Activated CD4-positive, alpha-beta T cell treated with anti-CD3 and anti-CD28 coated beads for 36 hours (primary cell): ENCODE results near the gene PRR30. TPM values are rescaled to one million over a fixed set of nuclear protein-coding genes. Genes with fewer than 3 reads are reported as not detected.

Source experiments
- ATAC-seq: fragments of 200-7000 bp; cut with Tn5 transposase; one replicate; pipeline ENCODE4 v1.10.0; 2021; ENCODE audit warnings: mild to moderate bottlenecking, moderate library complexity
- CTCF ChIA-PET: fragments of 350-600 bp; sonication (Branson Sonifier 250); formaldehyde crosslinking; loops from one replicate; lab custom pipeline; 2021; ENCODE audit warnings: antibody characterized with exemption; lab: Charles Lee
- POLR2A ChIA-PET: fragments of 350-600 bp; sonication (Branson Sonifier 250); formaldehyde crosslinking; loops from one replicate; lab custom pipeline; 2021; ENCODE audit warnings: antibody characterized with exemption, inconsistent platforms; lab: Charles Lee
- DNase-seq: peaks from one replicate; pipeline ENCODE4 v3.0.0-alpha.2; 2020
- H3K27ac Mint-ChIP-seq: one replicate; pipeline ENCODE4 v1.8.0; 2021; ENCODE audit warnings: mixed read lengths
- H3K27me3 Mint-ChIP-seq: one replicate; pipeline ENCODE4 v1.8.0; 2021; ENCODE audit warnings: mixed read lengths
- H3K36me3 Mint-ChIP-seq: one replicate; pipeline ENCODE4 v1.8.0; 2021; ENCODE audit warnings: low read depth, mixed read lengths
- H3K4me1 Mint-ChIP-seq: one replicate; pipeline ENCODE4 v1.8.0; 2021; ENCODE audit warnings: mixed read lengths
- H3K4me3 Mint-ChIP-seq: one replicate; pipeline ENCODE4 v1.8.0; 2021; ENCODE audit warnings: mild to moderate bottlenecking, moderate library complexity, mixed read lengths
- H3K9me3 Mint-ChIP-seq: one replicate; pipeline ENCODE4 v1.8.0; 2021; ENCODE audit warnings: low read depth, mixed read lengths
- intact Hi-C, 2 experiments: fragments of 100-400 bp; cut with DNase I in 1 of 2; cut with micrococcal nuclease in 1 of 2; formaldehyde crosslinking; loops; one replicate each; pipeline versions ENCODE4 v1.14.2 to v1.15.1; 2022 to 2024; cut with DNase I, micrococcal nuclease
- total RNA-seq, 2 experiments: library from RNA; stranded (reverse); gene quantifications; one replicate each; pipeline ENCODE4 v1.2.3, GENCODE V29; 2021

The PRR30 gene
- total RNA-seq, 2 experiments from 2014 or later: not detected

DNA sequence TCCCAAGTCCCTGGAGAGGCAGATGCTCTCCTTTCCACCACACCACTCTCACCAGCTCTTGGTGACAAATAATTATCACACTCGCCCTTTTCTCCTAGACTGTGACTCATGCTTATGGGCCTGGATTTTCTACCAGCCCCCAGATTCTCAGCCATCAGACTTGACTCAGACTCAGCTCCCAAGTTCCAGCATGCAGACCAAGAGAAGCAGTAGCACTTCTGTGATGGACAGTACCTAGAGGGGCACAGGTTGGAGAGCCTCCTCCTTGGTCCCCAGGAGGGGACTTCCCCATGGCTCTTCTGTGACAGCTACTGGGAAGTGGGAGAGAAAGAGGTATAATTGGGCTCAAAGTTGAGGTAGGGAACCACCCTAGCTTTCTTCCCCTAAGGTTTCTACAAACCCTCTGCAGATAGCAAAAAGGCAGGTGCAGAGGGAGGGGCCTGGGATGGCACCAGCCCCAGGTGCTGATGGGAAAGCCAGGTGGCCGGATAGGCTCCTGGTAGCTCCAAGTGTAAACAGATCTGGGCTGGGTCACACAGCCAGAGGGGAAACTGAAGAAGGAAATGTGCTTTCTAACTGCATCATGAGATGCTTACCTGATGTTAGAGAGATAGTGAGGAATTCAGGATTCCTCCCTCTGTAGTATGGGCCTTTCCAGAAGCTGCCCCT lies 13.7 kb upstream of the PRR30 start:
- H3K36me3 Mint-ChIP-seq: no peaks in the 10 kb centered on the region
- intact Hi-C loops: no loop called here
- no peaks in the 10 kb centered on the region for H3K4me1 Mint-ChIP-seq
- DNase-seq (no peak), ATAC-seq (peak; percentile 65)
- H3K9me3 Mint-ChIP-seq: no peaks in the 10 kb centered on the region
- no peak overlapping the region for H3K4me3 Mint-ChIP-seq
- no peak overlapping the region for H3K27ac Mint-ChIP-seq
- CTCF ChIA-PET: interaction anchor here (0.7 to 1.6 kb wide), 4 partner anchors 13 to 127 kb away, joined by 3 read pairs; no protein-coding TSS in a partner anchor
- H3K27me3 Mint-ChIP-seq: peaks cover 3% of the 10 kb centered on the region
- POLR2A ChIA-PET: no interaction called here

DNA sequence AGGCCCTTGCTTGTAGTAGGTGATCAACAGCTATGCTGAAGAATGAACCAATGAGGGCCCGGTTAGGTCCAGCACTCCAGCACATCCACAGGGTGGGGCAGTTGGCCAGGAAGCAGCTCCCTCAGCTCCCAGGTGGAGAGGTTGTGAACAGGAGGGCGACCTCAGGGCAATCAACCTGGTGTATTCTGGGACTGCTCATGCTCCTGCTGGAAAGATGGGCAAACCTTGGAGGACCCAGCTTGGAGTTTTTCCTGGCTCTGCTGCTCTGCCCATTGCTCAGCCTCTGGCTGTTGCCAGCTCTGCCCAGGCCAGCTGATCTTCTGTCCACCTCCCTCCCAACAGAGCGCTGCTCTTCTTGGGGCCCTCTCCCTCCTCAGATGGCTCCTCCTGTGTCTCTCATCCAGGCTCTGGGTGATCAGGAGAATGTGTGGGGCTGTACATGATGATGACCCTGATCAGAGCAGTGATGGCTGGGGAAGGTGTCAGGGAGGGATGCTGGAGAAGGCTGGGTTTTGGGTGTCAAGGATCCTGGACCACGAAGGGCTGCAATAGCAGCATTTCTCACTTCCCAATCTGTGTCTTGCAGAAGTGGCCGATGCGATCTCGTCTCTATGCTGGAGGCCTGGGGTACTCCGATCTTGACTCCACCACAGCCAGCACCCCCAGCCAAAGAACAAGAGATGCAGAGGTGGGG lies 13.0 kb upstream of the PRR30 start:
- ATAC-seq (no peak), DNase-seq (no peak)
- no peaks in the 10 kb centered on the region for H3K36me3 Mint-ChIP-seq
- no peak overlapping the region for H3K4me3 Mint-ChIP-seq
- H3K27me3 Mint-ChIP-seq: peaks cover 3% of the 10 kb centered on the region
- H3K9me3 Mint-ChIP-seq: no peaks in the 10 kb centered on the region
- no peaks in the 10 kb centered on the region for H3K4me1 Mint-ChIP-seq
- intact Hi-C loops: no loop called here
- CTCF ChIA-PET: interaction anchor here (0.8 to 1.6 kb wide), 3 partner anchors 18 to 128 kb away, joined by 3 to 4 read pairs (median 3); no protein-coding TSS in a partner anchor
- POLR2A ChIA-PET: interaction anchor here (0.7 kb wide), 1 partner anchor 367 kb away, joined by 4 read pairs; no protein-coding TSS in a partner anchor
- H3K27ac Mint-ChIP-seq: no peak overlapping the region

DNA sequence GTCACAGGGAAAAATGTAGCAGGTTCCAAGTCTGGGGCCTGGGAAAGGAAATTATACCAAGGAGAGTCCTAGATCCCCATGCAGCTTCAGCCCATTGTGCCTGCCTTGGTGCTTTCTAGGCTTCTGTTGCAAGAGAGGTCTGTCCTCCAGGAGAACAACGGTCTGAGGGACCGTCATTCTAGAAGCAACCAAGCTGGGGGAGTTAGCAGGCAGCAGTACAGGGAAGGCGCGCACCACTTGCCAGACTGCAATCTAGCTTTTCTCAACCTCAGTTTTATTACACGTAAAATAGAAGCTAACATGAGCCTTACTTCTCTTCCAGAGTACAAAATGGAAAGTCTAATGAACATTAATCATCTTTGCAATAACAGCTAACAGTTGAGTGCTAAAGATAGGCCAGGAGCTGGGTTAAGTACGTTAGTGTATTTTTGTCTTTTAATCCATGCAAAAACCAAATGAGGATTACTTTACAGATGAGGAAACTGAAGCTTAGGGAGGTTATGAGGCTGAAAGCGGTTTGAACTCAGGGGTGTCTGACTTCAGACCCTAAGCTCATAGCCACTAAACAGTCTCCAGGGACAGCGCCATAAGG lies 11.5 kb upstream of the PRR30 start:
- DNase-seq (no peak), ATAC-seq (no peak)
- Mint-ChIP-seq H3K4me3 (no peak overlapping the region), H3K36me3 (no peaks in the 10 kb centered on the region), H3K27me3 (peaks cover 3% of the 10 kb centered on the region), H3K27ac (no peak overlapping the region), H3K9me3 (no peaks in the 10 kb centered on the region), H3K4me1 (no peaks in the 10 kb centered on the region)
- POLR2A ChIA-PET: no interaction called here
- intact Hi-C loops: no loop called here
- CTCF ChIA-PET: interaction anchor here (0.6 to 0.7 kb wide), 2 partner anchors 53 to 77 kb away, joined by 3 read pairs; no protein-coding TSS in a partner anchor

DNA sequence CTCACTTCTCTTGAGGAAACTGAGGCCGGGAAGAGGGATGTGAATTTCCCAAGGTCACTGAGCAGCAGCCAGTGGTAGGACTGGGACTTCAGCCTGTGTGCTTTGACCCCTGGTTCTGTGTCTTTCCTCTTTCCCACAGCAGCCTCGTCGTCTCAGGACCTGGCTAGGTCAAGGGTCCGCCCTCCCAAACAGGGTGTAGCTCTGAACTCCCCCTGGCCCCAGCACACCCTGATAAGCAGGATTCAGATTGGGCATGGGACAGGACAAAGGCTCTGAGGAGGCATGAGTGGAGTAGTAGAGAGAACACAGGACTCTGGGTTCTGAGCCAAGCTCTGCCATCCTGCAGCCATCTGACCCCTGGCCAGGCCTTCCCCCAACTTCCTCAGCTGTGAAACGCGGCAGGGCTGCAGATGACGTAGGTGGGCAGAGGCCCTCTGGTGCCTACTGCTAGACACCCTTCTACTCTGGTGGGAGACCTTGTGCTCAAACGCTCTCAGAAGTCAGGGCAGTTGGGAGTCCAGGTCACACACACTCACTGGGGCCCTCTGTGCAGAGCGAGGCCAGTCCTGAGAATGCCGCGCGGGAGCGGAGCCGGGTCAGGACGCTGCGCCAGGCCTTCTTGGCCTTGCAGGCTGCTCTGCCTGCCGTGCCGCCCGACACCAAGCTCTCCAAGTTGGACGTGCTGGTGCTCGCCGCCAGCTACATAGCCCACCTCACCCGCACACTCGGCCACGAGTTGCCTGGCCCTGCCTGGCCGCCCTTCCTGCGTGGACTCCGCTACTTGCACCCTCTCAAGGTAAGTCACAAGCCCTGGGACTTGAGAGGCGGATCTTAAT lies 10.6 kb upstream of the PRR30 start:
- ChIA-PET POLR2A (no interaction called here), CTCF (interaction anchor here (1.5 kb wide), 1 partner anchor 50 kb away, joined by 4 read pairs; no protein-coding TSS in a partner anchor)
- H3K9me3 Mint-ChIP-seq: no peaks in the 10 kb centered on the region
- no peaks in the 10 kb centered on the region for H3K36me3 Mint-ChIP-seq
- ATAC-seq: no peak
- no peak overlapping the region for H3K4me3 Mint-ChIP-seq
- no peak for DNase-seq
- no peaks in the 10 kb centered on the region for H3K4me1 Mint-ChIP-seq
- no peak overlapping the region for H3K27ac Mint-ChIP-seq
- H3K27me3 Mint-ChIP-seq: peaks cover 3% of the 10 kb centered on the region
- intact Hi-C loops: no loop called here

DNA sequence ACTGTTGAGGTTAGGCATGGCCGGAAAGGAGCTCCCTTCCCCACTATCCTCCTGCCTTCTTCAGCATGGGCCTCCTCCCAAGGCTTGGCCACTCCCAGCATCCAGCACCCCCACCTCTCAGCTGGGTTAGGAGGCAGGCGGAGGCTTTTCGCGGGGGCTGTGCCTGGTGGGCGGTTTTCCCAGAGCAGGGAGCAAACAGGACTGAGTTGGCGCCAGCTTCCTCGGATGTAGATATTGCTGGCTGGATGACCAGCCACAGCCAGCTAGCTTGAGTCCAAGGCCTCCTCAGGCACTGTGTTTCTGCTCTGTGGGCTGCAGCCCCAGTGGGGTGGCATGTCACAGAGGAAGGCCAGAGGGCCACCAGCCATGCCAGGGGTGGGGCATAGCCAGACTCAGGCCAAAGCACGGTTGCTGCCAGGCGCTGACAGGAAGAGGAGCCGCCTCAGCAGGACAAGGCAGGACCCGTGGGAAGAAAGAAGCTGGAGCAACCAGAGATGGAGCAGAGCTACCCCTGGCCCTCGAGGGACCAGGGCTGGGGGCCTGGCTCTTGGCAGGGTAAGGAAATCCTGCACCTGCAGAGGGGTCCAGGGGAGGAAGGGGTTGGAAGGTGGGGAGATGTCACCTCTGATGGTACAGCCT lies 9.7 kb upstream of the PRR30 start, which contains the start of gene TCF23:
Gene TCF23 (plus strand): TSS at position 204 of the 639 bp plus-strand sequence. CDS start 130 bp downstream, at position 334.
- CTCF ChIA-PET: interaction anchor here (1.5 kb wide), 1 partner anchor 49 kb away, joined by 4 read pairs; no protein-coding TSS in a partner anchor
- Mint-ChIP-seq H3K36me3 (no peaks in the 10 kb centered on the region), H3K27me3 (peaks cover 3% of the 10 kb centered on the region), H3K4me3 (no peak within 1 kb of the TSS), H3K4me1 (no peaks in the 10 kb centered on the region), H3K27ac (no peak within 1 kb of the TSS), H3K9me3 (no peaks in the 10 kb centered on the region)
- intact Hi-C loops: no loop called here
- no peak for ATAC-seq
- POLR2A ChIA-PET: no interaction called here
- no peak for DNase-seq

DNA sequence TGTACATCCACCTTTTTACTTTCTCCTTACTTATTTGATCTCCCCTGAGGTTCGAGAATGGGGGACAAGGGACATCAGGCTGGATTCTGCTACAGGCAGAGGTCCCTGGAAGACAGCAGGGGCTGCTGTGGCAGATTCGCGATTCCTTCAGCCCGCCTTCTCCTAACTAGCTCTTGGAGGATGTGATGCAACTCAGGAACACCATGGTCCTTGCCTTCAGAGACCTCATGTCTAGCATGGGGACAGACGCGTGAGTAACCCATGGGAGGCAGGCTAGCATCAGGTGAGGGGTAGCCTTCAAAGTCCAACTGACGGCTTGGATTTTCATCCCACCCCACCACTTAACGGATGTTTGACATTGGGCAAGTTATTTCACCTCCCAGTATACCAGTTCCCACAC lies 8.7 kb upstream of the PRR30 start:
- ATAC-seq (no peak), DNase-seq (no peak)
- H3K36me3 Mint-ChIP-seq: no peaks in the 10 kb centered on the region
- intact Hi-C loops: no loop called here
- ChIA-PET CTCF (interaction anchor here (1.5 kb wide), 1 partner anchor 48 kb away, joined by 4 read pairs; no protein-coding TSS in a partner anchor), POLR2A (no interaction called here)
- H3K27ac Mint-ChIP-seq: no peak overlapping the region
- H3K9me3 Mint-ChIP-seq: peaks cover 2% of the 10 kb centered on the region
- no peak overlapping the region for H3K4me3 Mint-ChIP-seq
- no peaks in the 10 kb centered on the region for H3K4me1 Mint-ChIP-seq
- H3K27me3 Mint-ChIP-seq: peaks cover 3% of the 10 kb centered on the region

DNA sequence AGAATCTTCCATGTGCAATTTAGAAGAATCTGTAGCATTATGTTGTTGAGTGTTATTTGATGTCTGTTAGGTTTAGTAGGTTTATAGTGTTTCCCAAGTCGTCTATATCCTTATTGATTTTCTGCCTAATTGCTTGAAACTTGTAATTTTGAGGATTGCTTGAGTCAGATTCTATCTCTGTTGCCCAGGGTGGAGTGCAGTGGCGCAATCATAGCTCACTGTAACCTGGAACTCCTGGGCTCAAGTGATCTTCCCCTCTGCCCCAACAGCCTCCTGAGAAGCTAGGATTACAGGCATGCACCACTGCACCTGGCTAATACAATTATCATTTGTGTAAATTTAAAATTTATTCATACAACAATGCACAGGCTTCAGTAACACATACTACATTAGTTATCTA lies 6.5 kb upstream of the PRR30 start:
- ChIA-PET POLR2A (no interaction called here), CTCF (interaction anchor here (1.2 to 1.4 kb wide), 3 partner anchors 13 to 184 kb away, joined by 4 to 6 read pairs (median 4); no protein-coding TSS in a partner anchor)
- H3K27me3 Mint-ChIP-seq: peaks cover 3% of the 10 kb centered on the region

DNA sequence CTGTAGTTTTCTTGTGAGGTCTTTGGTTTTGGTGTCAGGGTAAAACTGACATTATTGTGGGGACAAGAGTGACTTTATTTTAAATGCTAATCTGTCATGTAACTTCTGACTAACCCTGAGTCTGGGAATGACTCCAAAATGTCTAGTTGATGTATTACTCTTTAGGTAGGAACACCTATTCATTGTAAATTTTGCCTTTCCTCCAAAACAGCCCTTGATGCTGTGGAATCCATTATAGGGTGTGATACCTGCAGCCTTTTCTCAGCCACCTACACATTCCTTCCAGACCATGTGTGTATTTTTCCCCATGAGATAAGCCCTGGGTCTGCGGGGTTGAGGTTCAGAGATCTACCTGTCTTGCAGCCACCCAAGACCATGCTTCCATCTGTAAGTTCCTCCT lies 4.1 kb upstream of the PRR30 start:
- Mint-ChIP-seq H3K4me3 (no peak overlapping the region), H3K27me3 (peaks cover under 1% of the 10 kb centered on the region), H3K4me1 (no peaks in the 10 kb centered on the region), H3K27ac (no peak overlapping the region), H3K9me3 (peaks cover 4% of the 10 kb centered on the region), H3K36me3 (no peaks in the 10 kb centered on the region)
- ATAC-seq (no peak), DNase-seq (no peak)
- ChIA-PET CTCF (no interaction called here), POLR2A (no interaction called here)
- intact Hi-C loops: no loop called here

More for the DNA sequence above, 6.5 kb upstream of the PRR30 start:
- DNase-seq (no peak), ATAC-seq (no peak)
- Mint-ChIP-seq H3K27ac (no peak overlapping the region), H3K4me3 (no peak overlapping the region), H3K4me1 (no peaks in the 10 kb centered on the region), H3K9me3 (peaks cover 4% of the 10 kb centered on the region), H3K36me3 (no peaks in the 10 kb centered on the region)
- intact Hi-C loops: no loop called here

DNA sequence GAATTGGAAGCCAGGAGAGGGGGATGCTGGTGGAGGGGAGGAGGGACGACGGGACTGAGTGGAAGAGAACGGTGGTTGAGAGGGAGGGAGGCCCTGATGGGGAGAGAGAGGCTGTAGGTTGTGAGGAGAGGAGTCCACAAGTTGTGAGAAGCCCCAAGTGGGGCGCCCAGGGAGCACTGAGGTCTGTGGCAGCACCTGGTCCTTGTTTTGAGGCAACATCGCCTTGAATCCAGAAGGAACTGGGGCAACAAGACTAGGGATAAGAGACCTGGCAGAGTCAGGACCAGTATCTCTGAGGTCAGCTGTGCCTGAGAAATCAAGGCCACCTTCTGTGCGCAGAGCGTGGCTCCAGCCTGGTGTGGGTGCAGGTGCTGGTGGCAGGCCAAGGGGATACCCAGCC lies 1.1 kb downstream of the PRR30 start:
- DNase-seq (no peak), ATAC-seq (no peak)
- Mint-ChIP-seq H3K27ac (no peak overlapping the region), H3K9me3 (peaks cover 4% of the 10 kb centered on the region), H3K4me1 (peaks cover 8% of the 10 kb centered on the region), H3K4me3 (no peak overlapping the region), H3K36me3 (peaks cover 5% of the 10 kb centered on the region), H3K27me3 (no peaks in the 10 kb centered on the region)
- ChIA-PET POLR2A (no interaction called here), CTCF (interaction anchor here (0.7 kb wide), 2 partner anchors 113 to 174 kb away, joined by 4 read pairs; no protein-coding TSS in a partner anchor)
- intact Hi-C loops: no loop called here

DNA sequence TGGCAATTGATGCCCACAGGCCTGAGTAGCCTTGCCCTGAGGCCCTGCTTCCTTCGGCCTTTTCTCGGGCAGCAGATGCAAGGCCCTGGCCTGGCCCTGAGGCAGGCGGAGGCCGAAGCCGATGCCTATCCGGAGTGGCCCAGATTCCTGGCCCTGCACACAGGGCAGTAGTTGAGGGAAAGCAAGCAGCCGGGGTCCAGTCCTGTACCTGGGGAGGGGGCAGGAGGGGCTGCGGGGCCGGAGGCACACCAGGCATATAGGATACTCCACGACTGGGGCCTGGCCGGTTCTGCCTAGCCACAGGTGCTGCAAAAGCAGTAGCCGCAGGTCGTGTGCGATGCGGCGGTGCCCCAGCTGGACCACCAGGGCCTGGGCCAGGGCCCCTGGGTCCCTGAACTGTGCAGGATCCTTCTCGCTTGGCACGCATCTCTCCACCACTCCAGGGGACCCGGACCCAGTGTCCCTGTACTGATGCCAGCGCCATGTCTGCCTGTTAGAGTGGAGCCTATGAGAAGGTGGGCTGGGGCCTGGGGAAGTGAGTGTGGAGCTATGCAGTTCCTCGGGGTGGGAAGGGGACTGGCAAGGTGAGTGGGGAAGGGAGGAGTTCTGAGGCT lies 1.8 kb downstream of the PRR30 start:
- ChIA-PET CTCF (no interaction called here), POLR2A (no interaction called here)
- peaks cover 12% of the 10 kb centered on the region for H3K36me3 Mint-ChIP-seq
- intact Hi-C loops: no loop called here
- ATAC-seq: no peak
- H3K4me3 Mint-ChIP-seq: no peak overlapping the region
- H3K9me3 Mint-ChIP-seq: no peaks in the 10 kb centered on the region
- H3K4me1 Mint-ChIP-seq: peaks cover 15% of the 10 kb centered on the region
- DNase-seq: no peak
- H3K27ac Mint-ChIP-seq: no peak overlapping the region
- no peaks in the 10 kb centered on the region for H3K27me3 Mint-ChIP-seq
